ENCODE results near the gene FEZ2. TPM values are rescaled to one million over a fixed set of nuclear protein-coding genes. Genes with fewer than 3 reads are reported as not detected.

The FEZ2 gene
- total and polyA plus RNA-seq, 4 donors, result 36.1 to 59.4 (median 58.5) TPM

- Histone ChIP-seq H3K36me3 (ENCODE audit: control insufficient read depth in 1 of 2, insufficient read depth in 2 of 2, low read length in 1 of 2) (peaks cover 0 to 15% of the 10 kb centered on the region in 2 donors), H3K27me3 (ENCODE audit: control insufficient read depth in 1 of 2, insufficient read depth in 2 of 2, low read length in 1 of 2) (no peaks in the 10 kb centered on the region), H3K27ac (ENCODE audit: low read depth in 1 of 2, low read length in 2 of 2) (no peak overlapping the region), H3K4me1 (ENCODE audit: control insufficient read depth in 1 of 2, insufficient read depth in 2 of 2, low read length in 2 of 2) (no peaks in the 10 kb centered on the region), H3K4me3 (ENCODE audit: low read length in 2 of 2) (no peak overlapping the region), H3K9me3 (ENCODE audit: control insufficient read depth, low read length) (no peaks in the 10 kb centered on the region)
- ATAC-seq (ENCODE audit: low FRiP score) (no peak), DNase-seq (no peak)
- WGBS, 2 donors, result 90 to 94% methylated on average over 3 of the region's 3 CpGs
- intact Hi-C loops (cut with DNase I), result no loop called here
These were observed 61.2 kb downstream of the FEZ2 start for GRCh38 chr2:36536776-36537175.

- Histone ChIP-seq H3K27ac (ENCODE audit: low read depth in 1 of 2, low read length in 2 of 2) (no peak overlapping the region), H3K9me3 (ENCODE audit: control insufficient read depth, low read length) (no peaks in the 10 kb centered on the region), H3K36me3 (ENCODE audit: control insufficient read depth in 1 of 2, insufficient read depth in 2 of 2, low read length in 1 of 2) (peaks cover 0 to 15% of the 10 kb centered on the region in 2 donors), H3K27me3 (ENCODE audit: control insufficient read depth in 1 of 2, insufficient read depth in 2 of 2, low read length in 1 of 2) (no peaks in the 10 kb centered on the region), H3K4me1 (ENCODE audit: control insufficient read depth in 1 of 2, insufficient read depth in 2 of 2, low read length in 2 of 2) (peaks cover 0 to 3% of the 10 kb centered on the region in 2 donors), H3K4me3 (ENCODE audit: low read length in 2 of 2) (no peak overlapping the region)
- no peak for ATAC-seq (ENCODE audit: low FRiP score)
- DNase-seq, result no peak
- intact Hi-C loops (cut with DNase I), result no loop called here
- WGBS, 2 donors, result 75 to 81% methylated on average over 2 of the region's 2 CpGs
These were observed 62.9 kb downstream of the FEZ2 start for GRCh38 chr2:36535099-36535498.

GRCh38 chr2:36534275-36534799, 63.6 kb downstream of the FEZ2 start:
- peaks cover 0 to 13% of the 10 kb centered on the region in 2 donors for H3K36me3 ChIP-seq (ENCODE audit: control insufficient read depth in 1 of 2, insufficient read depth in 2 of 2, low read length in 1 of 2)
- H3K4me3 ChIP-seq (ENCODE audit: low read length in 2 of 2), result no peak overlapping the region
- intact Hi-C loops (cut with DNase I), result no loop called here
- H3K27me3 ChIP-seq (ENCODE audit: control insufficient read depth in 1 of 2, insufficient read depth in 2 of 2, low read length in 1 of 2), result no peaks in the 10 kb centered on the region
- ATAC-seq (ENCODE audit: low FRiP score) (no peak), DNase-seq (no peak)
- H3K9me3 ChIP-seq (ENCODE audit: control insufficient read depth, low read length), result no peaks in the 10 kb centered on the region
- peaks cover 0 to 3% of the 10 kb centered on the region in 2 donors for H3K4me1 ChIP-seq (ENCODE audit: control insufficient read depth in 1 of 2, insufficient read depth in 2 of 2, low read length in 2 of 2)
- peak overlapping the region in 1 of 2 donors; percentile 46 for H3K27ac ChIP-seq (ENCODE audit: low read depth in 1 of 2, low read length in 2 of 2)

- WGBS, 2 donors, result 18 to 19% methylated on average over 3 of the region's 3 CpGs
- intact Hi-C loops (cut with DNase I), result no loop called here
- no peak for DNase-seq
- H3K4me1 ChIP-seq (ENCODE audit: control insufficient read depth in 1 of 2, insufficient read depth in 2 of 2, low read length in 2 of 2), result peaks cover 0 to 5% of the 10 kb centered on the region in 2 donors
- H3K36me3 ChIP-seq (ENCODE audit: control insufficient read depth in 1 of 2, insufficient read depth in 2 of 2, low read length in 1 of 2), result peaks cover 0 to 3% of the 10 kb centered on the region in 2 donors
- H3K27ac ChIP-seq (ENCODE audit: low read depth in 1 of 2, low read length in 2 of 2), result peak overlapping the region; percentile 4 to 69
- no peak overlapping the region for H3K4me3 ChIP-seq (ENCODE audit: low read length in 2 of 2)
- no peaks in the 10 kb centered on the region for H3K9me3 ChIP-seq (ENCODE audit: control insufficient read depth, low read length)
- peak; percentile 59 for ATAC-seq (ENCODE audit: low FRiP score)
- no peaks in the 10 kb centered on the region for H3K27me3 ChIP-seq (ENCODE audit: control insufficient read depth in 1 of 2, insufficient read depth in 2 of 2, low read length in 1 of 2)
These were observed 67.0 kb downstream of the FEZ2 start for GRCh38 chr2:36530983-36531354.

- WGBS, 2 donors, result 75 to 76% methylated on average over 9 of the region's 9 CpGs
- H3K4me1 ChIP-seq (ENCODE audit: control insufficient read depth in 1 of 2, insufficient read depth in 2 of 2, low read length in 2 of 2), result peaks cover 0 to 5% of the 10 kb centered on the region in 2 donors
- no peaks in the 10 kb centered on the region for H3K9me3 ChIP-seq (ENCODE audit: control insufficient read depth, low read length)
- H3K36me3 ChIP-seq (ENCODE audit: control insufficient read depth in 1 of 2, insufficient read depth in 2 of 2, low read length in 1 of 2), result peaks cover 0 to 2% of the 10 kb centered on the region in 2 donors
- no peak overlapping the region for H3K4me3 ChIP-seq (ENCODE audit: low read length in 2 of 2)
- DNase-seq (no peak), ATAC-seq (ENCODE audit: low FRiP score) (no peak)
- H3K27ac ChIP-seq (ENCODE audit: low read depth in 1 of 2, low read length in 2 of 2), result peak overlapping the region; percentile 4 to 10
- H3K27me3 ChIP-seq (ENCODE audit: control insufficient read depth in 1 of 2, insufficient read depth in 2 of 2, low read length in 1 of 2), result no peaks in the 10 kb centered on the region
- intact Hi-C loops (cut with DNase I), result no loop called here
These were observed 67.6 kb downstream of the FEZ2 start for GRCh38 chr2:36530178-36530982.

GRCh38 chr2:36528766-36529392, 69.1 kb downstream of the FEZ2 start:
- no peak overlapping the region for H3K4me3 ChIP-seq (ENCODE audit: low read length in 2 of 2)
- ATAC-seq (ENCODE audit: low FRiP score), result no peak
- 63 to 73% methylated on average over 7 of the region's 7 CpGs for WGBS, 2 donors
- H3K9me3 ChIP-seq (ENCODE audit: control insufficient read depth, low read length), result no peaks in the 10 kb centered on the region
- H3K27ac ChIP-seq (ENCODE audit: low read depth in 1 of 2, low read length in 2 of 2), result peak overlapping the region; percentile 19 to 54
- H3K4me1 ChIP-seq (ENCODE audit: control insufficient read depth in 1 of 2, insufficient read depth in 2 of 2, low read length in 2 of 2), result peaks cover 2 to 7% of the 10 kb centered on the region in 2 donors
- no peaks in the 10 kb centered on the region for H3K27me3 ChIP-seq (ENCODE audit: control insufficient read depth in 1 of 2, insufficient read depth in 2 of 2, low read length in 1 of 2)
- H3K36me3 ChIP-seq (ENCODE audit: control insufficient read depth in 1 of 2, insufficient read depth in 2 of 2, low read length in 1 of 2), result peaks cover 0 to 2% of the 10 kb centered on the region in 2 donors
- intact Hi-C loops (cut with DNase I), result no loop called here
- DNase-seq, result no peak

- Histone ChIP-seq H3K36me3 (ENCODE audit: control insufficient read depth in 1 of 2, insufficient read depth in 2 of 2, low read length in 1 of 2) (peaks cover 2 to 5% of the 10 kb centered on the region in 2 donors), H3K27ac (ENCODE audit: low read depth in 1 of 2, low read length in 2 of 2) (peak overlapping the region; percentile 19 to 26), H3K9me3 (ENCODE audit: control insufficient read depth, low read length) (no peaks in the 10 kb centered on the region), H3K27me3 (ENCODE audit: control insufficient read depth in 1 of 2, insufficient read depth in 2 of 2, low read length in 1 of 2) (no peaks in the 10 kb centered on the region), H3K4me1 (ENCODE audit: control insufficient read depth in 1 of 2, insufficient read depth in 2 of 2, low read length in 2 of 2) (peaks cover 2 to 7% of the 10 kb centered on the region in 2 donors), H3K4me3 (ENCODE audit: low read length in 2 of 2) (no peak overlapping the region)
- DNase-seq (no peak), ATAC-seq (ENCODE audit: low FRiP score) (no peak)
- whole genome bisulfite sequencing, 2 donors, result 71 to 75% methylated on average over 4 of the region's 4 CpGs
- intact Hi-C loops (cut with DNase I), result no loop called here
These were observed 69.7 kb downstream of the FEZ2 start for GRCh38 chr2:36528274-36528673.

GRCh38 chr2:36526226-36526625, 71.7 kb downstream of the FEZ2 start:
- 20 to 40% methylated on average over 2 of the region's 2 CpGs for WGBS, 2 donors
- H3K9me3 ChIP-seq (ENCODE audit: control insufficient read depth, low read length), result no peaks in the 10 kb centered on the region

More at GRCh38 chr2:36526226-36526625, 71.7 kb downstream of the FEZ2 start:
- intact Hi-C loops (cut with DNase I), result no loop called here
- no peak for DNase-seq
- peaks cover 2 to 7% of the 10 kb centered on the region in 2 donors for H3K4me1 ChIP-seq (ENCODE audit: control insufficient read depth in 1 of 2, insufficient read depth in 2 of 2, low read length in 2 of 2)
- peak overlapping the region in 1 of 2 donors; percentile 10 for H3K27ac ChIP-seq (ENCODE audit: low read depth in 1 of 2, low read length in 2 of 2)
- H3K4me3 ChIP-seq (ENCODE audit: low read length in 2 of 2), result no peak overlapping the region
- ATAC-seq (ENCODE audit: low FRiP score), result no peak
- H3K27me3 ChIP-seq (ENCODE audit: control insufficient read depth in 1 of 2, insufficient read depth in 2 of 2, low read length in 1 of 2), result no peaks in the 10 kb centered on the region
- peaks cover 2 to 8% of the 10 kb centered on the region in 2 donors for H3K36me3 ChIP-seq (ENCODE audit: control insufficient read depth in 1 of 2, insufficient read depth in 2 of 2, low read length in 1 of 2)

Measured in aorta (tissue), 5 donors.